HG03521 (cell line): ENCODE measurements around the gene MYH10.
"Not testable (repeated sequence)": the region's sequence is repeated elsewhere in the genome, so short reads cannot be mapped to it uniquely, and the experiment has no call there.

Experiments used
- ATAC-seq: cut with Tn5 transposase; IDR thresholded peaks from one replicate; pipeline ENCODE4 v1.9.1; 2021; ENCODE audit warnings: mild to moderate bottlenecking, moderate library complexity; ENCODE audit not compliant: unreplicated experiment

The MYH10 gene

DNA sequence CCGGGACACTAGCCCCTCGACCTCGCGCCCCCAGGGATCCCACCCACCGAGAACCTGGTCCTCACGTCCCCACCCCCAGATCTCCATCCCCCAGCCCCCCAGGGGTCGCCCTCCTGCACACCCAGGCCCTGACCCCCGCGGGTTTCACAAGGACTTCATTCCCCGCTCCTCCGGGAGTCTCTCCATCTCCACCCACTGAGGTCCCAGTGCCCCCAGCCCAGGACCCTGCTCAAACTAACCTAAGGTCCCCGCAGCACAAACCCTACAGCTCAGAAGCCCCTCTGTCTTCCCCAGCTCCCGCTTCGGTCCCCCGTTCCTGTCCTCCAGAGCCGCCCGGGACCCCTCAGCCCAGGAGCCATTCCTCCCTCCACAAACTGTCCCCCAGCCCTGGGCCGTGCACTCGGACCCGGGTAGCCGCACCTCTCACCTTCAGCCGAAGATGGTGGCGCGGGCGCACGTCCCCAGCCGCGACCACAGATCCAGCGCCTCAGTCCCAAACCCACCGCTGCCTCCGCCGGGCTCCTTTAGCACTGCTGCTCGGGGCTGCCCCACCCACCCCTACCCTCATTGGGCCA lies at the start of gene MYH10:
Gene MYH10, minus strand, starts transcription at position 499 of the 575 bp plus-strand sequence. CDS start 7,479 bp downstream, outside the sequence.
- ATAC-seq = no peak

GRCh38 chr17:8679126-8679525 lies 48.6 kb upstream of the MYH10 start:
- no peak for ATAC-seq

DNA sequence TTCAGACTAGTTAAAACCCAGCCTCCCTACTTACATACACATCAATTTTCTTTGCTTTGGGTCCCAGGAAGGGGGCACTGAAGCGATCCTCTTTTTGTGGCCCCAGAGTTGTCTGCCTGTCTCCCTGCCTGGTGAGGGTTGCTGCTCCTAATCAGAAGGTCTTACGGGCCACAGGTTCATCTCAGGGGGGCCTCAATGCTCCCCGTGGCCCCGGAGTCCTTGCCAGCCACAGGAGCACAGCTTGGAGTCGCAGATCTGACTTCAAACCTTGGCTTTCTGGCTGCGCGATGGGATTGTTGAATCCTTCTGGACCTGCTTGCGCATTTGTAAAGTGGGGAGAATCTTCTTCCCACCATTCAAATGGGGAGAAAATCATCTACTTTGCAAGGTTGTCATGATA lies 44.8 kb upstream of the MYH10 start:
- ATAC-seq = no peak

GRCh38 chr17:8674344-8675305 lies 44.1 kb upstream of the MYH10 start:
- no peak for ATAC-seq

DNA sequence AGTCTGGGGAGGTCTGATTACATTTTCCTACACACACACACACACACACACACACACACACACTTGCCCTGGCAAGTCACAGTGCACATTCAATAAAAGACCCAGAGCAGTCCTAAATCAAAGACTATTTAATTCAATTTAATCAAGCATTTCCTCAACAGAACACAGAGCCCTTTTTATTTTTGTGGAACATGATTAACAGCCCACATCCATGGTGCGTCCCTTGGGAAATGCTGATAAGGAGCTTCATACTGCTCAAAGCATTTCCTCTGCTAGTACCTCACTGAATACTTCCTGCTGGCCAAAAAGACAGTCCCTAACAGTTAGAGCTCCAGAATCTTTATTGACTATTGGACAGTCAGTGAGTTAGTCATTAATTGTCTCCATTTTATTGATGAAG lies 43.1 kb upstream of the MYH10 start:
- no peak for ATAC-seq

DNA sequence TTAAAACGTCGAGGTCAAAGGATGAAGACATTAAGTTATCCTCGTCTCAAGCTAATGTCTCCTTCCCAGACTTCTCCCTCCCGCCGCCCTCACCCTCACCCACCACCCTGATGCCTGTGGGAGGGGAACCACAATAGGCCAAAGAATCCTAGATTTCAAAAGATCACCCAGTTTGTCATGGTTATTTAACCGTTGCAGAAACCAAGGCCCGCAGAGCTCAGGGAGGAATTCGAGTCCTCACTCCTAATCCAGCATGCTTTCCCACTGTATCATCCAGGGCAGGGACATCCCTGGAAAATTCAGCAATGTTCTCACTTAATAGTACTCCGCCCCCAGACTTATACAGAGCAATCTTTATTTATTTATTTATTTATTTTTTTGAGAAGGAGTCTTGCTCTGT lies 41.8 kb upstream of the MYH10 start:
- ATAC-seq = no peak

DNA sequence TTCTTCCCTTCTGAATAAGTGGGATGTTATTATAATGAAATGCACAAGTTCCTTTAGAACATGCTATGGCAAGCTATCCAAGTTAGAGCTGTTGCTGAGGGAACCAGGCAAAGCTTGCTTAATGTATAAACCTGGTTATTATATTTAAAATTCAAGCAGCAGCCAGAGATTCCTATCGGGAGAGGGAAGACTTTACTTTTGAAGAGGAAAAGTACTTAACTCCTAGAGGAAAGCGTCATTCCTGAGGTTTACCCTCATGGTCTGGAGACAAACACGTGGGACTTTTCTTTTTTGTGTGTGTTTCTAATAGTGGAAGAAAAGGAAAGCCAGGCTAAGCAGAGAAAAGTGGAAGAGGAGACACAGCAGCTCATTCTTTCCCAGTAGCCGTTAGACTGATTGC lies 39.9 kb upstream of the MYH10 start:
- no peak for ATAC-seq

DNA sequence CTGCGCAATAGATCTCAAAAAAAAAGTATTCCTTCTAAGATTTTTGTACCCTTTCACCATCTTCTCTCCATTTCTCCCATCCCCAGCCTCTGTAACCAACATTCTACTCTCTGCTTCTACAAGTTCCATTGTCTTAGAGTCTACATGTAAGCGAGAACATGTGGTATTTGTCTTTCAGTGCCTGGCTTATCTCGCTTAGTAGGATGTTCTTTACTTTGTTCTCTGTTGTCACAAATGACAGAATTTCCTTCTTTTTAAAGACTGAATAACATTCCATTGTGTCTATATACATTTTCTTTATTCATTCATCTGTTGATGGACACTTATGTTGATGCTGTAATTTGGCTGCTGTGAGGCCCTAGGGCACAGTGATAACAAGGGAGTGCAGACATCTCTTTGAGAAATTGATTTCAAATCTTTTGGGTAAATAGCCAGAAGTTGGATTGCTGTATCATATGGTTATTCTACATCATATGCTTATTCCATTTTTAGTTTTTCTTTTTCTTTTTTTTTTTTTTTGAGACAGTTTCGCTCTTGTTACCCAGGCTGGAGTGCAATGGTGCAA lies 37.7 kb upstream of the MYH10 start:
- no peak for ATAC-seq

DNA sequence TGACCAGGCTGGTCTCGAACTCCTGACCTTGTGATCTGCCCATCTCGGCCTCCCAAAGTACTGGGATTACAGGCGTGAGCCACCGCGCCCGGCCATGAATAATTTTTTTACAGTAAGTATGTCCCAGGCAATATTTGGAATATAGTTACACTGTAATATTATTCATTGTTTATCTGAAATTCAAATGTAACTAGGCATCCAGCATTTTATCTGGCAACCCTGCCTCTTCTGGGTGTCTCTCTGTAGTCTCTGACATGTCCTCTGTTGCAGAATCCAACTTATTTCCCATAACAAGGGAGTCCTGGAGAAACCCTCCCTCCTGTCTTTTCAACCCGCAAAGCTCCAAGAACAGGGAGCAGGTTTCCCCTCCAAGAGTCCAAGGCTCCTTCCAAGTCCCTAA lies 36.9 kb upstream of the MYH10 start:
- no peak for ATAC-seq

- ATAC-seq = no peak
Observed at GRCh38 chr17:8665684-8666083, 35.2 kb upstream of the MYH10 start.

GRCh38 chr17:8664456-8665126 lies 34.1 kb upstream of the MYH10 start:
- ATAC-seq = no peak

DNA sequence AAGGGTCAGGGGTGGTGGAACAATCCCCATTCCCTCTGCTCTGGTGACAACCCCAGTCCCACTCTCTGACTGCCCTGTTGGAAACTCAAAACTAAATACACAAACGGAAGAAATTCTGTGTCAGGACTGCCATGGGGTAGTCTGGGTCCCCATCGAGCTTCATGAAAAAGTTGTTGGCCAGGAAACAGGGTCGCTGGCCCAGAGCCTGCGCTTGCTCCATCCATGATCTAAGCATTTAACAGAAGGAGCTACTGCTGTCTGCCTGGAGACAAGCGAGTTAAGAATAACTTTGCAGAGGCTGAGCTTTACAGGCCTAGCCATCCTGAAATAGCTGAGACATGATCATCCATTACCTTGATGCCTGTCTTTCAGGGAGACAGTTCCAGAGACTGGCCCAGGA lies 32.4 kb upstream of the MYH10 start:
- no peak for ATAC-seq

DNA sequence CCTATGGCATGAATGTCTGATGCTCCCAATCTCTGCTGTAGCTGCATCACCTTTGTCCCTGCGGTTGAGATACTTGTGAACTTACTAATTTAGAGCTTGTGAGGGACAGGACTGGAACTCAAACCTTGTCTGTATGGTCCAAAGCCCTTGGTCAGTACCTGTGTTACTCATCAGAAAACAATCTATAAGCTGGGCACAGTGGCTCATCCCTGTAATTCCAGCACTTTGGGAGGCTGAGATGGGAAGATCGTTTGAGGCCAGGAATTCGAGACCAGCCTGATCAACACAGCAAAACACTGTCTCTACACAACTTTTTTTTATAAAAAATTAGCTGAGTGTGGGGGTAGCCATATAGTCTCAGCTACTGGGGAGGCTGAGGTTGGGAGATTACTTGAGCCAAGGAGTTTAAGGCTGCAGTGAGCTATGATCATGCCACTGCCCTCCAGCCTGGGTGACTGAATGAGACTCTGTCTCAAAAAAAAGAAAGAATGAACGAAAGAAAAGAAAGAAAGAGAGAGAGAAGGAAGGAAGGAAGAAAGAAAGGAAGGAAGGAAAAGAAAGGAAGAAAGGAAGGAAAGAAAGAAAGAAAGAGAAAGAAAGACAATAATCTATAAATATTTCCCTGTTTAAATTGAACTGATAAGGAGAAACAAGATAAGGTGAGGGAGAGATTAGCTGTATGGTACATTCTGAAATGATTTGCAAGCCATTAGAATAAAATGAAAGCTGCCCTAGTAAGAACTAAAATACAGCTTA lies 31.7 kb upstream of the MYH10 start:
- ATAC-seq = no peak

DNA sequence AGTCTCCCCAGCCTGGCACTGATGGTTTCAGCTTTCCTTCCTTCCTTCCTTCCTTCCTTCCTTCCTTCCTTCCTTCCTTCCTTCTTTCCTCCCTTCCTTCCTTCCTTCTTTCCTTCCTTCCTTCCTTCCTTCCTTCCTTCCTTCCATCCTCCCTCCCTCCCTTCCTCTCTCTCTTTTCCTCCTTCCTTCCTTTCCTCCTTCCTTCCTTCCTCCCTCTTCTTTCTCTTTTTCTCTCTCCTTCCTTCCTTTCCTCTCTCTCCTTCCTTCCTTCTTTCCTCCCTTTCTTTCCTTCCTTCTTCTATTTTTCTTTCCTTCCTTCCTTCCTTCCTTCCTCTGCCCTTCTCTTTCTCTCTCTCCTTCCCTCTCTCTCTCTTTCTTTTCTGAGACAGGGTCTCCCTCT lies 30.2 kb upstream of the MYH10 start:
- not testable (repeated sequence) for ATAC-seq

DNA sequence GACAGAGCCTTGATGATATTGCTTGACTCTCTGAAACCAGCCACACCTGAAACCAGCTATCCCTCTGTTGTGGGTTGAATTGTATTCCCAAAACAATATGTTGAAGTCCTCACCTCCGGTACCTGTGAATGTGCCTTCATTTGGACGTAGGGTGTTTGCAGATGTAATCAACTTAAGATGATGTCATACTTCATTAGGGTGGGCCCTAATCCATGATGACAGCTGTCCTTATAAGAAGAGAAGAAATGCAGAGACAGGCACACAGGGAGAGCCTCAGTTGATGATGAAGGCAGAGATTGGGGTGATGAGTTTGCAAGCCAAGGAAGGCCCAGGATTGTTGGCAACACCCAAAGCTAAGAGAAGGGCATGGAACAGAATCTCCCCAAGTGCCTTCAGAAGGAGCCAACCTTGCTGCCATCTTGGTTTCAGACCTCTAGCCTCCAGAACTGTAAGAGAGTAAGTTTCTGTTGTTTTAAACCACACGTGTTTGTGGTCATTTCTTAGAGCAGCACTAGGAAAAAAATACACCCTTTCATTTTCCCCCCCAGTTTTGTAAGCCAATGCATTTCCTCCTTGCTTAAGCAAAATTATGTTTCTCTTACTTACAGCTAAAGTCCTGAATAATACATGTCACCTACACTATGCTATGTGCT lies 29.4 kb upstream of the MYH10 start:
- ATAC-seq = no peak

- no peak for ATAC-seq
Observed at GRCh38 chr17:8658810-8659209, 28.3 kb upstream of the MYH10 start.

- ATAC-seq = no peak
Observed at GRCh38 chr17:8656693-8657092, 26.2 kb upstream of the MYH10 start.

- ATAC-seq = no peak
Observed at GRCh38 chr17:8654822-8655221, 24.3 kb upstream of the MYH10 start.

- no peak for ATAC-seq
Observed at GRCh38 chr17:8651013-8651412, 20.5 kb upstream of the MYH10 start.

DNA sequence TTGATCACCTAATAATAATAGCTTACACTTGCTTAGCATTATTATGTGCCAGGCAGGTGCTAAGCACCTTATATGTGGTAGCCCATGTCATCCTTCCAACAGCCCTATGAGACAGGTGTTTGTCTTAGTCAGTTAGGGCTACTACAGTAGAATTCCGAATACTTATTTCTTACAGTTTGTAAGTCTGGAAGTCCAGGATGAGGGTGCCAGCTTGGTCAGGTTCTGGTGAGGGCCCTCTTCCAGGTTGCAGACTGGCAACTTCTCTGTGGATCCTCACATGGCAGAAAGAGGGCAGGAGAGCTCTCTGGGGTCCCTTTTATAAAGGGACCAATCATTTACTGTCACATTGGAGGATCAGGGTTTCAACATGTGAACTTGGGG lies 19.6 kb upstream of the MYH10 start:
- ATAC-seq = no peak
